NB4 (cell line): ENCODE results near the gene CPNE5.

Source experiments
- DNase-seq: peaks from one replicate; pipeline ENCODE4 v3.0.0; 2010; ENCODE audit warnings: low read depth
- H3K4me3 ChIP-seq: one replicate; pipeline ENCODE4 v1.5.1; 2011; ENCODE audit warnings: mild to moderate bottlenecking, low read depth, low read length, moderate library complexity
- CTCF ChIP-seq: IDR thresholded peaks from one replicate; pipeline ENCODE4 v1.5.1; 2012; ENCODE audit warnings: low read depth, low read length
- MAX ChIP-seq: IDR thresholded peaks from 2 replicates; pipeline ENCODE4 v1.6.1; 2011; ENCODE audit warnings: low read depth, low read length
- MYC ChIP-seq: IDR thresholded peaks from 2 replicates; pipeline ENCODE4 v1.6.1; 2011; ENCODE audit warnings: low read depth, low read length
- POLR2A ChIP-seq: IDR thresholded peaks from 2 replicates; pipeline ENCODE4 v1.6.1; 2011; ENCODE audit warnings: mild to moderate bottlenecking; ENCODE audit not compliant: insufficient read length; ENCODE audit errors: extremely low read depth

Gene CPNE5

GRCh38 chr6:36840432-36841403 is 1.5 kb upstream of the CPNE5 start:
- TF ChIP-seq POLR2A (no peak), CTCF (no peak), MAX (no peak), MYC (no peak)
- H3K4me3 ChIP-seq = no peak overlapping the region
- DNase-seq = peak; percentile 47

GRCh38 chr6:36839749-36840431 is 646 bp upstream of the CPNE5 start:
- DNase-seq = peak; percentile 60
- no peak overlapping the region for H3K4me3 ChIP-seq
- TF ChIP-seq CTCF (peak; percentile 13), MYC (no peak)

GRCh38 chr6:36837686-36838085 is 1.6 kb downstream of the CPNE5 start:
- no peak for DNase-seq
- TF ChIP-seq CTCF = no peak
- TF ChIP-seq MYC = no peak
- no peak for TF ChIP-seq POLR2A
- TF ChIP-seq MAX = no peak
- no peak overlapping the region for H3K4me3 ChIP-seq

- TF ChIP-seq POLR2A = no peak
- TF ChIP-seq MAX = no peak
- no peak for TF ChIP-seq CTCF
- TF ChIP-seq MYC = no peak
- no peak overlapping the region for H3K4me3 ChIP-seq
- no peak for DNase-seq
Observed at GRCh38 chr6:36837022-36837339, 2.3 kb downstream of the CPNE5 start.

- H3K4me3 ChIP-seq = no peak overlapping the region
- TF ChIP-seq MYC (no peak), POLR2A (no peak), CTCF (no peak), MAX (no peak)
- no peak for DNase-seq
Observed at GRCh38 chr6:36836111-36837021, 2.9 kb downstream of the CPNE5 start.
